ENCODE data around the gene TEAD1.

DNA sequence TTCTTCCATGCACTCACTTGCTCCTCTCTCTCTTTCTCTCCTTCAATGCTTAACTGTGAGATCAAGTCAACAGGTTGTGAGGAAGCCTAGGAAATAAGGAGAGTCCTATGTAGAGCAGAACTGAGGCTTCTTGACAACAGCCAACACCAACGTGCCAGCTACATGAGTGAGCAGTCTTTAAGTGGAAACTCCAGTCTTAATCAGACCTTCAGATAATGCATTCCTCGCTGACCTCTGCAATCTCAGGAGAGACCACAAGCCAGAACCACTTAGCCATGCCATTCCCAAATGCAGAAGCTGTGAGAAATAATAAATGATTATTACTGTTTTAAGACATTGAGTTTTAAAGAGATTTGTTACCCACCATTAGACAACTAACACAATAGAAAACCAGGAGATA lies 6.1 kb upstream of the TEAD1 start:
- TF ChIP-seq POLR2A (IDR thresholded peaks at IDR 0.05) (no peak), CTCF (IDR thresholded peaks at IDR 0.05) (no peak), POLR2AphosphoS5 (IDR thresholded peaks at IDR 0.05) (no peak)
